Loucy (cell line): ENCODE results near the gene GLDC.

ENCODE experiments used
- EZH2phosphoT487 ChIP-seq: fragments of 200-600 bp; IDR thresholded peaks from 2 replicates; pipeline ENCODE4 v1.6.1; 2018; ENCODE audit warnings: antibody characterized with exemption, mild to moderate bottlenecking, moderate library complexity, borderline replicate concordance
- TF ChIP-seq, protein P1 (sequence below): fragments of 200-600 bp; sonication (generic); conservative IDR thresholded peaks from 2 replicates; pipeline ENCODE4 v1.5.1; 2014; ENCODE audit warnings: mild to moderate bottlenecking, antibody characterized with exemption, low read length

DNA sequence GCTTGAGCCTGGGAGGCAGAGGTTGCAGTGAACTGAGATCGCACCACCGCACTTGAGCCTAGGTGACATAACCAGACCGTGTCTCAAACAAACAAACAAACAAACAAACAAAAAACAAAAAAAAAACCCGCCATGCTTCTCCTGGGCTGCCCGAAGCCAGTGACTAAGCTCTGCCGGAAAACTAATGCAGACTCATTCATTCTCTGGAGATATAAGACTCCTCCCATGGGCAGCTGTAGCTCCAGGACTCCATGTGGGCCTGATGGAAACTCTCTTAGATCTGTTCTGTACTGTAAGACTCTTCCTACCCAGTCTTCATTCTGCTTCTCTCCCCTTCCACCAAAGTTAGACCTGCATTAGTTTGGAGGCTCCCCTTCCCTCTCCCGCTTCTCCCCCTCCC lies 11.1 kb downstream of the GLDC start:
- TF ChIP-seq, protein P1, sequence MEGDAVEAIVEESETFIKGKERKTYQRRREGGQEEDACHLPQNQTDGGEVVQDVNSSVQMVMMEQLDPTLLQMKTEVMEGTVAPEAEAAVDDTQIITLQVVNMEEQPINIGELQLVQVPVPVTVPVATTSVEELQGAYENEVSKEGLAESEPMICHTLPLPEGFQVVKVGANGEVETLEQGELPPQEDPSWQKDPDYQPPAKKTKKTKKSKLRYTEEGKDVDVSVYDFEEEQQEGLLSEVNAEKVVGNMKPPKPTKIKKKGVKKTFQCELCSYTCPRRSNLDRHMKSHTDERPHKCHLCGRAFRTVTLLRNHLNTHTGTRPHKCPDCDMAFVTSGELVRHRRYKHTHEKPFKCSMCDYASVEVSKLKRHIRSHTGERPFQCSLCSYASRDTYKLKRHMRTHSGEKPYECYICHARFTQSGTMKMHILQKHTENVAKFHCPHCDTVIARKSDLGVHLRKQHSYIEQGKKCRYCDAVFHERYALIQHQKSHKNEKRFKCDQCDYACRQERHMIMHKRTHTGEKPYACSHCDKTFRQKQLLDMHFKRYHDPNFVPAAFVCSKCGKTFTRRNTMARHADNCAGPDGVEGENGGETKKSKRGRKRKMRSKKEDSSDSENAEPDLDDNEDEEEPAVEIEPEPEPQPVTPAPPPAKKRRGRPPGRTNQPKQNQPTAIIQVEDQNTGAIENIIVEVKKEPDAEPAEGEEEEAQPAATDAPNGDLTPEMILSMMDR = no peak
- no peak for TF ChIP-seq EZH2phosphoT487
